NCI-H82 treated with DMSO at 0.1 percent for 48 hours (cell line): ENCODE data around the gene NT5M.

Experiments used
- DNase-seq: peaks from one replicate; lab custom pipeline; 2025; ENCODE audit not compliant: unreplicated experiment; lab: John Stamatoyannopoulos, UW

Gene NT5M

DNA sequence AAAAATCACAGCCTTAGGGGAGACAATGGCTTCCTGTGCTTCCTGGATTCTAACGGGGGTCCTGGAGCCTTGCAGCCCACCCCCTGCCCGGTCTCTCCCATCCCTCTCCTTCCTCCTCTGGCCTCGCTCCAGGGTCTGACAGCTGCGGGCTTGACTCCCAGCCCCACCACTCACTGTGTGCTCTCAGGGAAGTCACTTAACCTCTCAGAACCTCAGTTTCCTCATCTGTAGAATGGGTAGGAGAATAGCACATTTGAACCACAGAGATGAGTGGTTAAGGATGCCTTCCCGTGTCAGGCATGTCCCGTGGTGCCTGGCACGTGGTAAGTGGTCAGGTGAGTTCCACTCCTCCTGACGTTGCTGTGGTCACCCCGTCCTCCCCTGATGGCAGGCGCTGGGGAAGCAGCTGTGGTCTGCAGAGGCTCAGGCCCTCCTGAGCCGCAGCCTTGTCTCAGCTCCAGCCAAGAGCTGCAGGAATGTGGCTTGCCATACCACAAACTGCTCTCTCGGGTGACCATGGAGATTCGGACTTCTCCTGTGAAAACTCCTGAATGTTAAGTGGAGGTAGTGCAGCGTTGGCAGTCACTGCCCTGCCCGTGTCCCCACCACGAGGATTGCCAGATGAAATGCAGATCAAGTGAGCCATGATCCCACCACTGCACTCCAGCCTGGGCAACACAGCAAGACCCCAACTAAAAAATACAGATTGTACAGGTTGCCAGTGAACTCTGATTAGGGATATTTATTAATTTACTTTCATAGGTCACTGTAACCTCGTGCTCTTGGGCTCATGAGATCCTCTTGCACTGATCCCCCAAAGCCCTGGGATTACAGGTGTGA lies 85.7 kb downstream of the NT5M start:
- no peak for DNase-seq

DNA sequence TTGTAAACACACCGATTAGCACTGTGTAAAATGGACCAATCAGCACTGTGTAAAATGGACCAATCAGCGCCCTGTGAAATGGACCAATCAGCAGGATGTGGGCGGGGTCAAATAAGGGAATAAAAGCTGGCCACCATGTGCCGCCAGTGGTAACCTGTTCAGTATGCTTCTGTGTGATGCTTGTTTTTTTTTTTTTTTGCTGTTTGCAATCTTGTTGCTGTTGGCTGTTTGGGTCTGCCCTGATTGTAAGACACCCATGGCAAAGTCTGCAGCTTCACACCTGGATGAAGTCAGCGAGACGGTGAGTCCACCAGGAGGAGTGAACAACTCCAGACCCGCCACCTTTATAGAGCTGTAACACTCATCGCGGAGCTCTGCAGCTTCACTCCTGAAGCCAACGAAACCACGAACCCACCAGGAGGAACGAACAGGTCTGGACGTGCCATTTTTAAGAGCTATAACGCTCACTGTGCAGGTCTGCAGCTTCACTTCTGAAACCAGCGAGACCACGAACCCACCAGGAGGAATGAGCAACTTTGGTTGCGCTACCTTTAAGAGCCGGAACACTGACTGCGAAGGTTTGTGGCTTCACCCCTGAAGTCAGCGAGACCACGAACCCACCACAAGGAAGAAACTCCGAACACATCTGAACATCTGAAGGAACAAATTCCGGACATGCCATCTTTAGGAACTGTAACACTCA lies 88.6 kb downstream of the NT5M start:
- no peak for DNase-seq

DNA sequence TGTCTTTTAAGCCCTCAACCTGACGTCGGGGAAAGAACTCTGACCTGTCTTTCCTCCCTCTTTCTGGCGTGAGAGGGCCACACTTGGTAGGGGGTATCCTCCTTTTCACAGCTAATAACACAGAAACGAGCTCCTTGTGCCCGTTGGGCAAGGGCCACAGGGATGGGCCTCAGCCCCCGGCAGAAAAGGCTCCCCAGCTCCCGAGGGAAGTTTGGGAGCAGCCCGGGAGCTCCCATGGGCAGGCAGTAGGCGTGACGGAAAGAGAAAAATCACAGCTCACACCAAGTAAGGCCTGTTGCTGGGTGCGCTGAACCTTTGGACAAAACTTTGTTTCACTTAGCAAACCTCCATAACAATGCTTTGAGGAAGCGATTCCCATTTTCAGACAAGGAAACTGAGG lies 90.8 kb downstream of the NT5M start:
- no peak for DNase-seq

DNA sequence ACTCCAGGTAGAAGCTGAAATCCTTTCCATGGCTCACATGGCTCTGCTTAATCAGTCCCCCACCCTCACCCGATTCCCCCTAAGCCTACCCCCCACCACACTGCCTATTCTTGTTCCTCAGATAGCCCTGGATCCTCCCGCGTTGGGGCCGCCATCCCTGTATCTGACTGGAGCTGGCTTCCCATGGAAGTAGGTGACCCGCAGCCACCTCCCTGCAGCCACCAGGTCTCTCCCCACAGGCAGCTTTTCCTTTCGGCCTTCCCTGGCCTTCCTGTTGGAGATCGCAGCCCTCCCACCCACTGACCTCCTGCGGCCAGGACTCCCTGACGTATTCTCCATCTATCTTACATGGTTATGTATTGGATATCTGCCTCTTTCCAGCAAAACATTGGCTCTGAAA lies 91.3 kb downstream of the NT5M start:
- DNase-seq = no peak

DNA sequence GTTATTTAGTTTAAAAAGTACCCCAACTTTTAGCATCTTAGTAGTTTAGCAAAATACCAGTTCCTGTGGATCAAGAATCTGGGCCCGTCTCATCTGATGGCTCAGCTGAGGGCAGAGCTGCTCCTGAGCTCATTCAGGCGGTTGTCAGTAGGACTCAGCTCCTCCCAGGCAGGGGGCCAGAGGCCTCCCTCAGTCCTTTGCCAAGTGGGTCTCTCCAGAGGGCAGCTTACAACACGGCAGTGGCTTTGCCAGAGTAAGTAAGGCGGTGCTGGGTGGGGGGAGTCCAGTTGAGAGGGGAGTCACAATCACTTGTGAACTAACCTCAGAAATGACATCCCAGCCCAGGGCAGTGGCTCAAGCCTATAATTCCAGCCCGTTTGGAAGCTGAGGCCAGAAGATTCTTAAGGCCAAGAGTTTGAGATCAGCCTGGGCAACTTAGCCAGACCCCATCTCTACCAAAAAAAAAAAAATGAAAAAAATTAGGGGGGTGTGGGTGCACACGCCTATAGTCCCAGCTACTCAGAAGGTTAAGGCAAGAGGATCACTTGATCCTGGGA lies 92.2 kb downstream of the NT5M start:
- no peak for DNase-seq

DNA sequence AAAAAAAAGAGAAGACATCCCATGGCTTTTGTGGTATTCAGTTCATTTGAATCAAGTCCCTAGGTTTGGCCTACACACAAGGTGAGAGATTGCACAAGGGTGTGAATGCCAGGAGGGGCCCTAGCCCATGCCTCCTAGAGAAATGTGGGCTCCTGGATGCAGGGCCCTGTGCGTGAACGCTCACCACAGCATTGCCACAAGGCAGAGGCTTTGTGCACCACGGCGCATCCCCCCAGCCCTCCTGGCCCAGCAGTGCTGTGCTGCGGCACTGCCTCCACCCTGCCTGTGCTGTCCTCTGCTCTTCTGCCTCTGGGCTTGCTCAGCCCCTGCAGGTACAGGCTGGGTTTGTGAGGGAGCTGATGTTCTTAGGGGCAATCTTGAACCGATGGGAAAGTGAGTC lies 92.7 kb downstream of the NT5M start:
- DNase-seq = no peak
